Karpas-422 (cell line): ENCODE data around the gene ZNF462. TPM values are rescaled to one million over a fixed set of nuclear protein-coding genes. Genes with fewer than 3 reads are reported as not detected.

Experiments used
- DNase-seq: peaks from one replicate; pipeline ENCODE4 v3.0.0-alpha.2; 2015
- H2AFZ ChIP-seq: fragments of 200-600 bp; sonication (generic); 2 replicates; pipeline ENCODE4 v1.6.1; 2014; ENCODE audit warnings: antibody characterized with exemption, low read length, mixed read lengths
- H3K27ac ChIP-seq: fragments of 200-600 bp; sonication (generic); 2 replicates; pipeline ENCODE4 v1.5.1; 2014; ENCODE audit warnings: mild to moderate bottlenecking, low read length, moderate library complexity
- H3K27me3 ChIP-seq: fragments of 200-600 bp; sonication (generic); 2 replicates; pipeline ENCODE4 v1.6.1; 2014; ENCODE audit warnings: low read length, mixed read lengths
- H3K36me3 ChIP-seq: fragments of 200-600 bp; sonication (generic); 2 replicates; pipeline ENCODE4 v1.6.1; 2014; ENCODE audit warnings: low read length, mixed read lengths; ENCODE audit not compliant: insufficient read depth
- H3K4me1 ChIP-seq: fragments of 200-600 bp; sonication (generic); 2 replicates; pipeline ENCODE4 v1.6.1; 2014; ENCODE audit warnings: mild to moderate bottlenecking, low read length, mixed read lengths
- H3K4me2 ChIP-seq: fragments of 200-600 bp; sonication (generic); 2 replicates; pipeline ENCODE4 v1.6.1; 2014; ENCODE audit warnings: low read length, low read depth, mild to moderate bottlenecking; ENCODE audit not compliant: poor library complexity, severe bottlenecking
- H3K4me3 ChIP-seq: fragments of 200-600 bp; sonication (generic); 2 replicates; pipeline ENCODE4 v1.5.1; 2014; ENCODE audit warnings: mild to moderate bottlenecking, antibody characterized with exemption, low read length, mixed read lengths
- H3K79me2 ChIP-seq: fragments of 200-600 bp; sonication (generic); 2 replicates; pipeline ENCODE4 v1.6.1; 2014; ENCODE audit warnings: mild to moderate bottlenecking, low read length, mixed read lengths
- H3K9ac ChIP-seq: fragments of 200-600 bp; sonication (generic); 2 replicates; pipeline ENCODE4 v1.6.0; 2014; ENCODE audit warnings: low read length
- H3K9me2 ChIP-seq: fragments of 200-600 bp; sonication (generic), shearing (Covaris generic); replicated peaks from 2 replicates; pipeline ENCODE4 v1.6.0; 2014; ENCODE audit warnings: mild to moderate bottlenecking, low read length, moderate library complexity; ENCODE audit not compliant: insufficient read depth
- H3K9me3 ChIP-seq: fragments of 300-700, 200-600 bp; sonication (generic); 2 replicates; pipeline ENCODE4 v1.6.1; 2014; ENCODE audit warnings: low read length, mixed read lengths
- H4K20me1 ChIP-seq: fragments of 200-600 bp; sonication (generic); 2 replicates; pipeline ENCODE4 v1.6.1; 2014; ENCODE audit warnings: mild to moderate bottlenecking, antibody characterized with exemption, low read length, low read depth; ENCODE audit not compliant: insufficient read depth
- total RNA-seq: library from RNA; depleted of rRNA; stranded (reverse); fragments of >200 nt; shearing (Covaris generic); gene quantifications from 2 replicates; pipeline ENCODE4 v1.2.3, GENCODE V29; 2014; ENCODE audit warnings: low replicate concordance

Gene ZNF462
- total RNA-seq, 1 experiment from 2014 or later = not detected

- Histone ChIP-seq H3K9me2 (no peaks in the 10 kb centered on the region), H3K9me3 (no peaks in the 10 kb centered on the region), H3K9ac (no peak overlapping the region), H3K27ac (no peak overlapping the region), H2AFZ (no peak overlapping the region), H4K20me1 (no peaks in the 10 kb centered on the region), H3K4me3 (no peak overlapping the region), H3K79me2 (no peaks in the 10 kb centered on the region), H3K4me2 (no peak overlapping the region), H3K27me3 (no peaks in the 10 kb centered on the region), H3K4me1 (no peaks in the 10 kb centered on the region), H3K36me3 (no peaks in the 10 kb centered on the region)
- no peak for DNase-seq
Observed at GRCh38 chr9:106941916-106942315, 79.0 kb downstream of the ZNF462 start.

- H3K27me3 ChIP-seq = no peaks in the 10 kb centered on the region
- no peaks in the 10 kb centered on the region for H3K9me2 ChIP-seq
- no peak overlapping the region for H3K4me3 ChIP-seq
- no peaks in the 10 kb centered on the region for H3K79me2 ChIP-seq
- no peaks in the 10 kb centered on the region for H3K9me3 ChIP-seq
- no peak overlapping the region for H3K27ac ChIP-seq
- no peaks in the 10 kb centered on the region for H3K36me3 ChIP-seq
- no peak overlapping the region for H3K9ac ChIP-seq
- no peak overlapping the region for H3K4me2 ChIP-seq
- H3K4me1 ChIP-seq = no peaks in the 10 kb centered on the region
- no peak overlapping the region for H2AFZ ChIP-seq
- H4K20me1 ChIP-seq = no peaks in the 10 kb centered on the region
- DNase-seq = no peak
Observed at GRCh38 chr9:106945727-106946660, 83.0 kb downstream of the ZNF462 start.

- no peak overlapping the region for H3K9ac ChIP-seq
- H4K20me1 ChIP-seq = no peaks in the 10 kb centered on the region
- H3K27ac ChIP-seq = no peak overlapping the region
- no peaks in the 10 kb centered on the region for H3K79me2 ChIP-seq
- no peak for DNase-seq
- H3K9me3 ChIP-seq = no peaks in the 10 kb centered on the region
- no peaks in the 10 kb centered on the region for H3K9me2 ChIP-seq
- no peaks in the 10 kb centered on the region for H3K4me1 ChIP-seq
- H3K4me3 ChIP-seq = no peak overlapping the region
- H2AFZ ChIP-seq = no peak overlapping the region
- H3K4me2 ChIP-seq = no peak overlapping the region
- H3K27me3 ChIP-seq = no peaks in the 10 kb centered on the region
- H3K36me3 ChIP-seq = no peaks in the 10 kb centered on the region
Observed at GRCh38 chr9:106947106-106947900, 84.3 kb downstream of the ZNF462 start.

- no peaks in the 10 kb centered on the region for H4K20me1 ChIP-seq
- no peak overlapping the region for H3K27ac ChIP-seq
- no peaks in the 10 kb centered on the region for H3K9me3 ChIP-seq
- H3K4me3 ChIP-seq = no peak overlapping the region
- no peak overlapping the region for H3K4me2 ChIP-seq
- H3K79me2 ChIP-seq = no peaks in the 10 kb centered on the region
- H3K9ac ChIP-seq = no peak overlapping the region
- DNase-seq = no peak
- no peaks in the 10 kb centered on the region for H3K9me2 ChIP-seq
- no peaks in the 10 kb centered on the region for H3K4me1 ChIP-seq
- no peaks in the 10 kb centered on the region for H3K36me3 ChIP-seq
- H3K27me3 ChIP-seq = no peaks in the 10 kb centered on the region
- no peak overlapping the region for H2AFZ ChIP-seq
Observed at GRCh38 chr9:106953174-106953573, 90.2 kb downstream of the ZNF462 start.

- H3K79me2 ChIP-seq = no peaks in the 10 kb centered on the region
- H3K4me3 ChIP-seq = no peak overlapping the region
- no peaks in the 10 kb centered on the region for H3K4me1 ChIP-seq
- H4K20me1 ChIP-seq = no peaks in the 10 kb centered on the region
- H2AFZ ChIP-seq = no peak overlapping the region
- no peaks in the 10 kb centered on the region for H3K36me3 ChIP-seq
- no peak for DNase-seq
- no peak overlapping the region for H3K27ac ChIP-seq
- no peaks in the 10 kb centered on the region for H3K9me2 ChIP-seq
- H3K27me3 ChIP-seq = no peaks in the 10 kb centered on the region
- H3K9me3 ChIP-seq = no peaks in the 10 kb centered on the region
- no peak overlapping the region for H3K4me2 ChIP-seq
- H3K9ac ChIP-seq = no peak overlapping the region
Observed at GRCh38 chr9:106954558-106954957, 91.6 kb downstream of the ZNF462 start.

- H3K4me3 ChIP-seq = no peak overlapping the region
- no peaks in the 10 kb centered on the region for H3K4me1 ChIP-seq
- H2AFZ ChIP-seq = no peak overlapping the region
- H3K27me3 ChIP-seq = no peaks in the 10 kb centered on the region
- H3K9me3 ChIP-seq = no peaks in the 10 kb centered on the region
- H3K79me2 ChIP-seq = no peaks in the 10 kb centered on the region
- H3K36me3 ChIP-seq = no peaks in the 10 kb centered on the region
- no peaks in the 10 kb centered on the region for H4K20me1 ChIP-seq
- H3K27ac ChIP-seq = no peak overlapping the region
- H3K4me2 ChIP-seq = no peak overlapping the region
- no peaks in the 10 kb centered on the region for H3K9me2 ChIP-seq
- no peak for DNase-seq
- H3K9ac ChIP-seq = no peak overlapping the region
Observed at GRCh38 chr9:106954974-106955850, 92.2 kb downstream of the ZNF462 start.

GRCh38 chr9:106956971-106957370, 94.0 kb downstream of the ZNF462 start:
- Histone ChIP-seq H4K20me1 (no peaks in the 10 kb centered on the region), H3K4me1 (no peaks in the 10 kb centered on the region), H3K27ac (no peak overlapping the region), H3K79me2 (no peaks in the 10 kb centered on the region), H3K36me3 (no peaks in the 10 kb centered on the region), H3K9ac (no peak overlapping the region), H3K27me3 (no peaks in the 10 kb centered on the region), H3K9me3 (no peaks in the 10 kb centered on the region), H3K4me2 (no peak overlapping the region), H3K9me2 (no peaks in the 10 kb centered on the region), H2AFZ (no peak overlapping the region), H3K4me3 (no peak overlapping the region)
- no peak for DNase-seq
